Mammary epithelial cell (primary cell): ENCODE results near the gene AGFG2.

ENCODE experiments used
- CTCF ChIP-seq, 2 donors: IDR thresholded peaks in 1 of 2; conservative IDR thresholded peaks in 1 of 2; 2 replicates each; pipeline ENCODE4 v1.5.1; 2011 to 2012; ENCODE audit warnings: inconsistent platforms in 2 of 2, low read length in 2 of 2, mild to moderate bottlenecking in 2 of 2, control low read depth in 1 of 2, low read depth in 1 of 2; ENCODE audit not compliant: insufficient read depth in 1 of 2; ENCODE audit errors: extremely low read depth in 1 of 2
- EZH2 ChIP-seq: IDR thresholded peaks from 2 replicates; pipeline ENCODE4 v1.6.1; 2012; ENCODE audit warnings: low read length, inconsistent platforms, borderline replicate concordance

DNA sequence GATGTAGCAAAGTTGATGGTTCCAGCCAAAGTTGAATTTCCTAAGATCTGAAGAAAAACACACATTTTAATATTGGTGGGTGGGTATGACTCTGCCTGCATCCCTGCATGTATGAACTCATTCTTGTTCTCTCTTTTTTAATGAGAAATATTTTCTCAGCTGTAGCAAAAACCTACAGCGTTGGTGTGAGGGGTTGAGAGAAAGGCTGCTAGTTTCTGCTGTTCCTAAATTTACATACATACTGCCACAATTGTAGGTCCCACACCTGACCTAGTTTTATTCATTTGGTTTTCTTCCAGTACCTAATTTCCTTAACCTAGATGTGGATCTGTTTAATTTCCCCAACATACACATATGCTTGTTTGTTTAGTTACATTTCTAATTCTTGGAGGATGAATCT lies 4.6 kb downstream of the AGFG2 start:
- no peak for TF ChIP-seq CTCF (conservative IDR thresholded peaks at IDR 0.05 in 1 of 2, IDR thresholded peaks at IDR 0.05 in 1 of 2; ENCODE audit: extremely low read depth in 1 of 2, insufficient read depth in 1 of 2, low read depth in 1 of 2, low read length in 2 of 2)
- TF ChIP-seq EZH2: no peak
